GM18861 (cell line): ENCODE results near the gene ELMO2.

Experiments
- ATAC-seq: cut with Tn5 transposase; IDR thresholded peaks from one replicate; pipeline ENCODE4 v1.9.1; 2021; ENCODE audit not compliant: unreplicated experiment

Gene ELMO2

GRCh38 chr20:46353500-46354206 is 52.8 kb downstream of the ELMO2 start:
- ATAC-seq = no peak

GRCh38 chr20:46352370-46352938 is 54.0 kb downstream of the ELMO2 start:
- no peak for ATAC-seq

- ATAC-seq = no peak
Observed at GRCh38 chr20:46351357-46352058, 54.9 kb downstream of the ELMO2 start.

- no peak for ATAC-seq
Observed at GRCh38 chr20:46350986-46351267, 55.5 kb downstream of the ELMO2 start.

GRCh38 chr20:46350201-46350985 is 56.0 kb downstream of the ELMO2 start:
- no peak for ATAC-seq

- no peak for ATAC-seq
Observed at GRCh38 chr20:46349742-46350056, 56.7 kb downstream of the ELMO2 start.

- no peak for ATAC-seq
Observed at GRCh38 chr20:46349035-46349741, 57.2 kb downstream of the ELMO2 start.

GRCh38 chr20:46347841-46348803 is 58.3 kb downstream of the ELMO2 start:
- ATAC-seq = no peak

- ATAC-seq = no peak
Observed at GRCh38 chr20:46346770-46347169, 59.6 kb downstream of the ELMO2 start.

GRCh38 chr20:46344488-46345162 is 61.8 kb downstream of the ELMO2 start:
- ATAC-seq = no peak

GRCh38 chr20:46343975-46344357 is 62.4 kb downstream of the ELMO2 start:
- no peak for ATAC-seq

- no peak for ATAC-seq
Observed at GRCh38 chr20:46343348-46343974, 63.0 kb downstream of the ELMO2 start.

GRCh38 chr20:46342451-46343347 is 63.7 kb downstream of the ELMO2 start:
- no peak for ATAC-seq

- no peak for ATAC-seq
Observed at GRCh38 chr20:46342010-46342378, 64.4 kb downstream of the ELMO2 start.

- ATAC-seq = no peak
Observed at GRCh38 chr20:46341074-46342009, 65.1 kb downstream of the ELMO2 start.

- ATAC-seq = no peak
Observed at GRCh38 chr20:46339037-46339436, 67.4 kb downstream of the ELMO2 start.

GRCh38 chr20:46336735-46337134 is 69.7 kb downstream of the ELMO2 start:
- no peak for ATAC-seq
